Cardiac muscle cell (in vitro differentiated cells and primary cell): ENCODE results near the gene CGRRF1. TPM values are rescaled to one million over a fixed set of nuclear protein-coding genes. Genes with fewer than 3 reads are reported as not detected.

Experiments used
- DNase-seq, 2 donors: peaks; one replicate each; pipeline versions ENCODE4 v3.0.0 to v3.0.0-alpha.2; 2010 to 2017; ENCODE audit warnings: low read depth in 1 of 2, low spot score in 1 of 2
- H3K27ac ChIP-seq: fragments of 200-600 bp; sonication (generic); 2 replicates; pipeline ENCODE4 v1.5.1; 2016
- H3K27me3 ChIP-seq: fragments of 200-600 bp; sonication (generic); 2 replicates; pipeline ENCODE4 v1.6.0; 2016; ENCODE audit warnings: control low read depth
- H3K36me3 ChIP-seq: fragments of 200-600 bp; sonication (generic); 2 replicates; pipeline ENCODE4 v1.5.1; 2016; ENCODE audit warnings: control low read depth
- H3K4me1 ChIP-seq: fragments of 200-600 bp; sonication (generic); 2 replicates; pipeline ENCODE4 v1.8.1; 2017; ENCODE audit warnings: low read depth, mild to moderate bottlenecking, mixed run types
- H3K4me3 ChIP-seq: fragments of 200-600 bp; sonication (generic); 2 replicates; pipeline ENCODE4 v1.5.1; 2016; ENCODE audit warnings: mild to moderate bottlenecking
- H3K9me3 ChIP-seq: fragments of 200-600 bp; sonication (generic); 2 replicates; pipeline ENCODE4 v1.5.1; 2017; ENCODE audit warnings: low read depth, mild to moderate bottlenecking, control low read depth
- polyA plus RNA-seq: library from polyadenylated mRNA; unstranded; fragments of >200 nt; fragmentation: Nextera tagmentation; extraction: Ambion mirVana; gene quantifications from 2 replicates; pipeline ENCODE4 v1.2.1, GENCODE V29; 2016
- total RNA-seq: library from RNA; depleted of rRNA; stranded (reverse); fragments of >200 nt; gene quantifications from 2 replicates; pipeline ENCODE4 v1.2.3, GENCODE V29; 2016
- TF ChIP-seq, protein P1 (sequence below): IDR thresholded peaks from 2 replicates; pipeline ENCODE4 v1.5.1; 2012; ENCODE audit warnings: low read depth, mild to moderate bottlenecking, low read length

The CGRRF1 gene
- total and polyA plus RNA-seq, 2 experiments from 2014 or later = 8.4 to 22.9 TPM

DNA sequence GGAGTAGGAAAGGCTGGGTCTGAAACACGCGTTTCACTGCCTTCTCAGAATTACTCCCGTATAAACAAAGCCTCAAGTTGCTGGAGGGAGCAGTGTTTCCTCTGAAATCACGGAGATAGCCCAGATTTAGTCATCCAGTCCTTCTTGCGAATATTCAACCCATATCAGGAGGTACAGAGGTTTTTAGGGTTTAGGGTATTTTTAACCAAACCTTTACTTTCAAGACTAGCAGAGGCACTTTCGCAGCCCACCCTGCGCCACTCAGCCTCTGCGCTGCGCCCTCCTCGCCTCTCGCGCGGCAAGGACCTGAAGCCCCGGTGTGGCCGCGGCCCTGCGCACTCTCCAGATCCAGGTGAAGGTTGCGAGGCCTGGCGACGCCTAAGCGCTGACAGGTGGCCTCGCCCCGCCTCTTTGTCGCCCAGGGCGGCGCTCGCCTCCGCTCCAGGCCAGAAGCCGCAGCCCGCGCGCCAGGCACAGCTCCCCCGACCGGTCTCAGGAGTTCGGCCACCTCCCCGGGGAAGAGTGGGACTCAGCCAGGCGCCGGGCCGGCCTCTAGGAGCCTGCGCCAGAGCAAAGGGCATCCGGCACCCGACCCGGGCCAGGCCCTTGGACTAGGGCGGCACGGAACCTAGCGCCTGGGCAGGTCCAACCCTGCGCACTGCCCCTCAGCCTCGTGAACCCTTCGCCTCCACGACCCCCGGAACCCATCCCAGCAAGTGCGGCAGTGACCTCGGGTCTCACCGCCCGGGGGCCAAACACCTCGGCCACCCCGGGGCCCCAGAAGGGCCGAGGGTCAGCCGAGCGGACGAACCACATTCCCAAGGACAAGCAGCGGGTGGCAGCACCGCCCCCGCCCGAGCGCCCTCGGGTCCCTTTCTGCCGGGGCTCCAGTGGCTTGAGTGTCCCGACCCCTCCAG is 55.4 kb downstream of the CGRRF1 start:
- Histone ChIP-seq H3K4me3 (peak overlapping the region; percentile 95), H3K36me3 (no peaks in the 10 kb centered on the region), H3K27me3 (no peaks in the 10 kb centered on the region), H3K27ac (peak overlapping the region; percentile 95), H3K9me3 (no peaks in the 10 kb centered on the region), H3K4me1 (peaks cover 25% of the 10 kb centered on the region)
- DNase-seq = peak; percentile 78 to 82
- TF ChIP-seq, protein P1, sequence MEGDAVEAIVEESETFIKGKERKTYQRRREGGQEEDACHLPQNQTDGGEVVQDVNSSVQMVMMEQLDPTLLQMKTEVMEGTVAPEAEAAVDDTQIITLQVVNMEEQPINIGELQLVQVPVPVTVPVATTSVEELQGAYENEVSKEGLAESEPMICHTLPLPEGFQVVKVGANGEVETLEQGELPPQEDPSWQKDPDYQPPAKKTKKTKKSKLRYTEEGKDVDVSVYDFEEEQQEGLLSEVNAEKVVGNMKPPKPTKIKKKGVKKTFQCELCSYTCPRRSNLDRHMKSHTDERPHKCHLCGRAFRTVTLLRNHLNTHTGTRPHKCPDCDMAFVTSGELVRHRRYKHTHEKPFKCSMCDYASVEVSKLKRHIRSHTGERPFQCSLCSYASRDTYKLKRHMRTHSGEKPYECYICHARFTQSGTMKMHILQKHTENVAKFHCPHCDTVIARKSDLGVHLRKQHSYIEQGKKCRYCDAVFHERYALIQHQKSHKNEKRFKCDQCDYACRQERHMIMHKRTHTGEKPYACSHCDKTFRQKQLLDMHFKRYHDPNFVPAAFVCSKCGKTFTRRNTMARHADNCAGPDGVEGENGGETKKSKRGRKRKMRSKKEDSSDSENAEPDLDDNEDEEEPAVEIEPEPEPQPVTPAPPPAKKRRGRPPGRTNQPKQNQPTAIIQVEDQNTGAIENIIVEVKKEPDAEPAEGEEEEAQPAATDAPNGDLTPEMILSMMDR = peak; percentile 19

GRCh38 chr14:54565785-54566409 is 56.2 kb downstream of the CGRRF1 start:
- Histone ChIP-seq H3K27me3 (no peaks in the 10 kb centered on the region), H3K36me3 (no peaks in the 10 kb centered on the region), H3K4me1 (peaks cover 33% of the 10 kb centered on the region), H3K9me3 (no peaks in the 10 kb centered on the region), H3K27ac (peak overlapping the region; percentile 95), H3K4me3 (peak overlapping the region; percentile 95)
- TF ChIP-seq, protein P1 = no peak
- DNase-seq = peak; percentile 93

DNA sequence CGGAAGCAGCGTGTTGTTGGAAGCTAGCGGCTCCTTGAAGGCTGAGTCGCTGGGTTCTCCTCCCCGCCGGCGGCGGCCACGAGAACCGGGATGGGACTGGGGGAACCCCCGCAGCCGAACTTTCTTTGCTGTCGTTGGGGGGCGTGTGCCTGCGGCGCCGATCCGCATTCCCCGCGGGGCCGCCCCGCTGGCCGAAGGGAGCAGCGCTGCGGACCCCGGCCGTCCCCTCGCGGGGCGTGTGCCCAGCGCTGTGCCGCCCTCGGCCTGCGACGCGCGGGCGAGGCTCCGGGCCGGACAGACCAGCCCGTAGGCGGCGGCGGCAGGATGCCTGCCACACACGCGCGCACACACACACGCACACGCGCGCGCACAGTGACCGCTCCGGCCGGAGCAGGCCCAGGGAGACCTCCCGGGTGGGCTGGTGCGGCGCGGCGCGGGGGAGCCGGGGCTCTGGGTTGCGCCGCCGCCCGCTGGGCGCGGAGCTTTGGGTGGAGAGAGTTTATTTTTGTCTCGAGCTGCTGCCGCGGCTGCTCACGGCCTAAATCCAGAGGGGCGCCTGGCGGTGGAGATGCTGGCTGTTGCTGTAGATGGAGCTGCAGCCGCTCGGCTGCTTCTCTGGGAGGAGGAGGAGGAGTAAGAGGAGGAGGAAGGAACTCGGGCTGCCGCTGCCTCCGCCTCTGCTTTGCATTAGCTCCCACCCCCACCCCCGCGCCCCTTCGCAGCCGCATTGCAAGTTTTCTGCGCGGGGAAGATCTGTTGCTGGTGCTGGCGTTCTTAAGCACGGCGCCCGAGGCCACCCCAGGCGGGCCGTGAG is 56.9 kb downstream of the CGRRF1 start, which contains the start of gene SAMD4A:
Gene SAMD4A, plus strand, starts transcription at position 719 of the 814 bp plus-strand sequence. CDS start 789 bp downstream, outside the sequence.
- H3K27ac ChIP-seq = peak within 1 kb of the TSS; percentile 95

GRCh38 chr14:54567224-54567638 is 57.5 kb downstream of the CGRRF1 start:
- no peaks in the 10 kb centered on the region for H3K27me3 ChIP-seq
- peak overlapping the region; percentile 95 for H3K4me3 ChIP-seq
- H3K9me3 ChIP-seq = no peaks in the 10 kb centered on the region
- H3K4me1 ChIP-seq = peaks cover 39% of the 10 kb centered on the region
- peak; percentile 45 to 63 for DNase-seq
- TF ChIP-seq, protein P1 = no peak
- H3K27ac ChIP-seq = peak overlapping the region; percentile 95
- peaks cover 5% of the 10 kb centered on the region for H3K36me3 ChIP-seq

More for the DNA sequence above, 56.9 kb downstream of the CGRRF1 start, which contains the start of gene SAMD4A:
- H3K36me3 ChIP-seq = peaks cover 3% of the 10 kb centered on the region
- no peaks in the 10 kb centered on the region for H3K9me3 ChIP-seq
- TF ChIP-seq, protein P1 = peak; percentile 35
- peaks cover 40% of the 10 kb centered on the region for H3K4me1 ChIP-seq
- H3K4me3 ChIP-seq = peak within 1 kb of the TSS; percentile 95
- H3K27me3 ChIP-seq = no peaks in the 10 kb centered on the region
- peak; percentile 78 to 93 for DNase-seq
